Heart right ventricle (tissue), 16 donors: ENCODE results near the gene CHD1L. TPM values are rescaled to one million over a fixed set of nuclear protein-coding genes. Genes with fewer than 3 reads are reported as not detected.
"Not testable (repeated sequence)": the region's sequence is repeated elsewhere in the genome, so short reads cannot be mapped to it uniquely, and the experiment has no call there.

Experiments
- ATAC-seq, 8 donors: fragments of 200-7000 bp; cut with Tn5 transposase; one replicate each; pipeline ENCODE4 v1.9.1; 2020; ENCODE audit warnings: mild to moderate bottlenecking in 8 of 8, moderate library complexity in 8 of 8, moderate number of reproducible peaks in 1 of 8
- DNase-seq, 2 donors: peaks; one replicate each; pipeline ENCODE4 v3.0.0-alpha.2; 2020
- H3K27ac ChIP-seq, 10 donors: fragments of 200-600 bp; sonication (generic) in 2 of 10; one replicate each; pipeline versions ENCODE4 v1.5.0 to v1.8.0; 2020 to 2022; ENCODE audit warnings: mild to moderate bottlenecking in 3 of 10
- H3K27me3 ChIP-seq, 7 donors: fragments of 200-600 bp; one replicate each; pipeline ENCODE4 v1.8.0; 2021 to 2022; ENCODE audit warnings: mild to moderate bottlenecking in 2 of 7
- H3K36me3 ChIP-seq, 9 donors: fragments of 200-600 bp; sonication (generic) in 1 of 9; one replicate each; pipeline versions ENCODE4 v1.5.0 to v1.8.0; 2020 to 2022; ENCODE audit warnings: mild to moderate bottlenecking in 2 of 9
- H3K4me1 ChIP-seq, 9 donors: fragments of 200-600 bp; sonication (generic) in 1 of 9; one replicate each; pipeline versions ENCODE4 v1.5.0 to v1.8.0; 2020 to 2022; ENCODE audit warnings: mild to moderate bottlenecking in 4 of 9
- H3K4me3 ChIP-seq, 10 donors: fragments of 200-600 bp; sonication (generic) in 2 of 10; one replicate each; pipeline versions ENCODE4 v1.5.0 to v1.8.0; 2020 to 2022; ENCODE audit warnings: mild to moderate bottlenecking in 7 of 10, moderate library complexity in 2 of 10
- H3K9me3 ChIP-seq, 11 donors: fragments of 200-600 bp in 10 of 11; sonication (generic) in 2 of 11; one replicate each; pipeline versions ENCODE4 v1.5.0 to v1.8.0; 2013 to 2022; ENCODE audit warnings: mild to moderate bottlenecking in 2 of 11, control low read depth in 1 of 11, moderate library complexity in 1 of 11
- WGBS, 2 donors: extraction: QIAGEN DNeasy Blood & Tissue Kit; methylation state at CpG; one replicate each; pipeline ENCODE4 v1.1.7; 2013; ENCODE audit warnings: inconsistent platforms in 1 of 2; 5-methylcytosine and 5-hydroxymethylcytosine counted together
- intact Hi-C, 10 donors: fragments of 100-400 bp; cut with DNase I; formaldehyde crosslinking; loops; one replicate each; pipeline versions ENCODE4 v1.11.1 to v1.14.2; 2022
- polyA plus RNA-seq, 2 donors: library from polyadenylated mRNA; stranded (reverse); fragments of 200-250 nt; gene quantifications; one replicate each; pipeline ENCODE4 v1.2.3, GENCODE V29; 2013
- total RNA-seq, 10 donors: library from RNA; stranded (reverse); fragmentation: NEBNext Ultra II Directional in 3 of 10; extraction: Animal tissue kit (Norgen Biotek cat#: 25700) in 3 of 10; gene quantifications; one replicate each; pipeline versions ENCODE4 v1.2.1 to v1.2.4, GENCODE V29; 2021 to 2023
- TF ChIP-seq, protein P1 (sequence below), 9 donors: fragments of 200-600 bp; sonication (generic) in 2 of 9; IDR thresholded peaks; one replicate each; pipeline versions ENCODE4 v1.5.0 to v1.8.0; 2021 to 2022; ENCODE audit warnings: antibody characterized with exemption in 9 of 9, mild to moderate bottlenecking in 5 of 9, moderate library complexity in 1 of 9
- donor health status: Arrhythmogenic right ventricular cardiomyopathy.
- donor health status: ischemic (EF 13 %, LVEDD 7.1; RV severe dilation, severe dysfunction).
- donor health status: healthy with polysubstance abuse.
- donor health status: DM: no; HTN: yes; CAD: no.
- donor health status: DM: no; HTN: no; CAD: no.
- donor health status: ischemic (EF 25% LVEDD 6.9; RV normal size, moderate dysfunction).
- donor health status: ischemic (EF 25% LVEDD 5.7; RV mildly dilated, moderate dysfunction).
- donor health status: healthy.
- donor health status: DM: yes; HTN: yes; CAD: no.
- donor health status: Ischemic cardiomyopathy.
- donor health status: ischemic (EF 35%, LVEDD 5.7; RV mildly dilated, moderate dysfunction).
- donor health status: nonischemic (EF 11% LVEDD 7.7; RV severe dilation, severe dysfunction).
- donor health status: DM: yes; HTN: yes; CAD: no.
- donor health status: PGD.
- donor health status: ischemic (EF 29% LVEDD 5.4; RV normal size, mild dysfunction).
- donor health status: nonischemic (EF 23%, LVEDD 6.1; RV moderate dilation, normal function).

The CHD1L gene
- total and polyA plus RNA-seq, 12 donors: 6.0 to 12.9 (median 7.9) TPM

DNA sequence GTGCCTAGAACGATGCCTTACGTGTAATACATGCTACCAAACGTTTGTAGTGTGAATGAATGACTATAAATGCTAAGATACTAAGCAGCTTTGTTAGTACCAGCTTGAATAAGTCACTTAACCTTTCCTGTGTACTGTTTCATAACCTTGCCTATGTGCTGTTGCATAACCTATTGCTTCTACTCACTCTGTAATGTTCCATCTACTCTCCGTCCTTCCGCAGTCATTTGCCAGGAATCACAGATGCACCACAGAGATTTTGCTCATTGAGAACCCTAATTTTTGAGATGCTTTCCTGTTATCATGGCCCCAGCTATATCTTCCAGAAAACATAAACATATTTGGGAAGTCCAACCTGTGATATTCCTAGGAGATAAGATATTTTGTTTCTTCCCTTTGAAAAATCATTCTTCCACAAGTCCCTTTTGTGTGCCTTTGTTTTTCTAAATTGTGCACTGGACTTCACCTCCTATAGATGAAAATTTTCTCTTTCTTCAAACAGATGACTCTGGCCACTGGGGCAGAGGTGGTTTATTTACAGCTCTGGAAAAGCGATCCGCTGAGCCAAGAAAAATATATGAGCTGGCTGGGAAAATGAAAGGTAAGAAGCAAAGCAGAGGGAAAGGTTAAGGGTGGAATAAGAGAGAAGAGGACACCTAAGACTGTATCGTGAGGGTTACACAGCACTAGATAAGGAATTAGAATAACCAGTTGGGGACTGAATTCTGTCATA, 44.8 kb downstream of the CHD1L start:
- no peak for DNase-seq
- TF ChIP-seq, protein P1, sequence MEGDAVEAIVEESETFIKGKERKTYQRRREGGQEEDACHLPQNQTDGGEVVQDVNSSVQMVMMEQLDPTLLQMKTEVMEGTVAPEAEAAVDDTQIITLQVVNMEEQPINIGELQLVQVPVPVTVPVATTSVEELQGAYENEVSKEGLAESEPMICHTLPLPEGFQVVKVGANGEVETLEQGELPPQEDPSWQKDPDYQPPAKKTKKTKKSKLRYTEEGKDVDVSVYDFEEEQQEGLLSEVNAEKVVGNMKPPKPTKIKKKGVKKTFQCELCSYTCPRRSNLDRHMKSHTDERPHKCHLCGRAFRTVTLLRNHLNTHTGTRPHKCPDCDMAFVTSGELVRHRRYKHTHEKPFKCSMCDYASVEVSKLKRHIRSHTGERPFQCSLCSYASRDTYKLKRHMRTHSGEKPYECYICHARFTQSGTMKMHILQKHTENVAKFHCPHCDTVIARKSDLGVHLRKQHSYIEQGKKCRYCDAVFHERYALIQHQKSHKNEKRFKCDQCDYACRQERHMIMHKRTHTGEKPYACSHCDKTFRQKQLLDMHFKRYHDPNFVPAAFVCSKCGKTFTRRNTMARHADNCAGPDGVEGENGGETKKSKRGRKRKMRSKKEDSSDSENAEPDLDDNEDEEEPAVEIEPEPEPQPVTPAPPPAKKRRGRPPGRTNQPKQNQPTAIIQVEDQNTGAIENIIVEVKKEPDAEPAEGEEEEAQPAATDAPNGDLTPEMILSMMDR (IDR thresholded peaks at IDR 0.05): no peak
- 90 to 92% methylated on average over 8 of the region's 8 CpGs for WGBS, 2 donors
- ATAC-seq: no peak
- no peak overlapping the region for H3K27ac ChIP-seq
- intact Hi-C loops: no loop called here
- H3K36me3 ChIP-seq: peaks cover 0 to 100% (median 62%) of the 10 kb centered on the region in 9 donors
- H3K4me3 ChIP-seq: no peak overlapping the region
- no peaks in the 10 kb centered on the region for H3K27me3 ChIP-seq
- H3K4me1 ChIP-seq: peaks cover 0 to under 1% (median 0%) of the 10 kb centered on the region in 9 donors
- H3K9me3 ChIP-seq: no peaks in the 10 kb centered on the region

DNA sequence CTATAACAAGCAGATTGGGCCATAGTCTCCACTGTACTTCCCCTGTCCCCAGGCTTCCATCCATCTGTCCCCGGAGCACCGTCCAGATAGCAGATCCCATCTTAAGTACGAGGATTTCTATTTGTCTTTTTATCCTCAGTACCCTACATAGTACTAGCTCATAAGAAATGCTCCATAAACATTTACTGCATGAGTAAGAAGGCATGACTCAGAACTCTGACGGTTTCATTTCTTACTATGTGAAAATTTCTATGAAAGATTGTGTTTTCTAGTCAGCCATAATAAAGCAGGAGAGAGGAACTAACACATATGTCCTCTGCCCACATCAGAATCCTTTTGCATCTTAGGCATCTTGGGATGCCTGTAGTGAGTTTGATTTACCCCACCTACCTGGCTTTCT, 49.5 kb downstream of the CHD1L start:
- WGBS, 2 donors: 96 to 98% methylated on average over 4 of the region's 4 CpGs
- Histone ChIP-seq H3K27me3 (no peaks in the 10 kb centered on the region), H3K4me3 (no peak overlapping the region), H3K36me3 (peaks cover 0 to 100% (median 62%) of the 10 kb centered on the region in 9 donors), H3K9me3 (no peaks in the 10 kb centered on the region), H3K4me1 (peaks cover 0 to 6% (median 0%) of the 10 kb centered on the region in 9 donors), H3K27ac (peak overlapping the region in 1 of 10 donors; percentile 28)
- no peak for DNase-seq
- TF ChIP-seq, protein P1 (IDR thresholded peaks at IDR 0.05): no peak
- intact Hi-C loops: no loop called here
- no peak for ATAC-seq

DNA sequence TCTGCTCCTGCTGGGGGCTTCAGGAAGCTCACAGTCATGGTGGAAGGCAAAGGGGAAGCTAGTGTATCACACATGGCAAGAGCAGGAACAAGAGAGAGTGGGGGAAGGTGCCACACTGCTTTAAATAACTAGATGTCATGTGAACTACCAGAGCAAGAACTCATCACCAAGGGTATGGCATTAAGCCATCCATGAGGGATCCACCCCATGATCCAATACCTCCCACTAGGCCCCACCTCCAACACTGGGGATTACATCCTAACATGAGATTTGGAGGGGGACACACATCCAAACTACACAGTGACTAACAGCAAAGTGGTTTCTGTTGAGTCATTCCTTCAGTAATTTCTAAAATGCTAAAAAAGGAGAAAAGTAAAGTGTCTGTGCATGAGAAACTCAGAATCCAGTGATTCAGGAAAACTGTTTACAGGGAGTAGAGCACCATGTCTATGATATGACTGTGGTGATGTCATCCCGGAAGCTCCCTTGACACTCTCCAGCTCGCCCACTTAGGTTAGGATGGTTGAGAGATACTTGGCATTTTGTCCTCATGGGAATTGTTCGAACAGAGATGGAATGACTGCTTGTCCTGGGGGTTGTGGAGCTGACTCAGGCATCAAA, 50.3 kb downstream of the CHD1L start:
- DNase-seq: no peak
- Histone ChIP-seq H3K36me3 (peaks cover 0 to 100% (median 65%) of the 10 kb centered on the region in 9 donors), H3K27ac (peak overlapping the region in 1 of 10 donors; percentile 28), H3K4me1 (peaks cover 0 to 6% (median 0%) of the 10 kb centered on the region in 9 donors), H3K27me3 (no peaks in the 10 kb centered on the region), H3K9me3 (peaks cover 0 to under 1% (median 0%) of the 10 kb centered on the region in 11 donors), H3K4me3 (no peak overlapping the region)
- TF ChIP-seq, protein P1 (IDR thresholded peaks at IDR 0.05): no peak
- intact Hi-C loops: no loop called here
- 67 to 83% methylated on average over 3 of the region's 3 CpGs for WGBS, 2 donors
- ATAC-seq: peak in 5 of 8 donors; percentile 50 to 62 (median 54)

DNA sequence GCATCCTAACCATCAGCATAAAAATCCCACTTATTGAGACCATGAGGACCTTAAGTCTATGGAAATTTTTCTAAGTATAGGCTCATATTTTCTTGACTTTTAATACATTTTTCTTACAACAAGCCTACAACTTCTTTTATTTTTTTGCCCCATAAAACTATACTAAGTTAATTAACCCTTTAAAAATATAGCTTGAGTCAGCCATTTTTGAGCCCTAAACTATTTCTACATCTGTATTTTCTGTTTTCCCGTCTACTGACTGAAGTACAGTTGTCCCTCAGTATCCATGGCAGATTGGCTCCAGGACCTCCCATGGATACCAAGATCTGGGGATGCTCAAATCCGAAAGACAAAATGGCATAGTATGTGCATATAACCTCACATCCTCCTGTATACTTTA, 55.0 kb downstream of the CHD1L start:
- Histone ChIP-seq H3K4me1 (peaks cover 0 to 4% (median 0%) of the 10 kb centered on the region in 9 donors), H3K9me3 (peaks cover 0 to 47% (median 23%) of the 10 kb centered on the region in 11 donors), H3K4me3 (no peak overlapping the region), H3K27ac (no peak overlapping the region), H3K27me3 (no peaks in the 10 kb centered on the region), H3K36me3 (peaks cover 0 to 70% (median 43%) of the 10 kb centered on the region in 9 donors)
- ATAC-seq (no peak), DNase-seq (no peak)
- TF ChIP-seq, protein P1 (IDR thresholded peaks at IDR 0.05): no peak
- WGBS, 2 donors: 99 to 100% methylated on average over 2 of the region's 2 CpGs
- intact Hi-C loops: no loop called here

DNA sequence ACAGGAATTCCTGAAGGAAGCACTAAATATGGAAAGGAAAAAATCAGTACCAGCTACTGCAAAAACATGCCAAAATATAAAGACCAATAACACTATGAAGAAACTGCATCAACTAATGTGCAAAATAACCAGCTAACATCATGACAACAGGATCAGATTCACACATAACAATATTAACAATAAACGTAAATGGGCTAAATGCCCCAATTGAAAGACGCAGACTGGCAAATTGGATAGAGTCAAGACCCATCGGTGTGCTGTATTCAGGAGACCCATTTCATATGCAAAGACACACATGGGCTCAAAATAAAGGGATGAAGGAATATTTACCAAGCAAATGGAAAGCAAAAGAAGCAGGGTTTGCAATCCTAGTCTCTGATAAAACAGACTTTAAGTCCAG, 63.3 kb downstream of the CHD1L start:
- H3K27ac ChIP-seq, H3K4me3 ChIP-seq, H3K27me3 ChIP-seq, H3K36me3 ChIP-seq, H3K4me1 ChIP-seq, intact Hi-C loops, ATAC-seq, DNase-seq: not testable (repeated sequence)
- peaks cover 0 to 95% (median 51%) of the 10 kb centered on the region in 11 donors for H3K9me3 ChIP-seq
- WGBS, 2 donors: 96% methylated on average over 3 of the region's 3 CpGs
